SHP77 treated with DMSO at 0.1 percent for 48 hours (cell line): ENCODE results near the gene DPF3.
A peak's percentile ranks its signal among the peaks of the same experiment; 100 is the strongest.

Experiments
- DNase-seq: peaks from one replicate; lab custom pipeline; 2025; lab: John Stamatoyannopoulos, UW

Gene DPF3

GRCh38 chr14:72893636-72894322 is at the start of gene DPF3:
Gene DPF3, minus strand, starts transcription at chr14:72894101. Its CDS starts 13 bp downstream, at chr14:72894088.
- peak; percentile 90 for DNase-seq

GRCh38 chr14:72942934-72943333 is 49.0 kb upstream of the DPF3 start:
- DNase-seq, result no peak

GRCh38 chr14:72941286-72941985 is 47.5 kb upstream of the DPF3 start:
- no peak for DNase-seq

GRCh38 chr14:72939630-72940029 is 45.7 kb upstream of the DPF3 start:
- no peak for DNase-seq

GRCh38 chr14:72932893-72933292 is 39.0 kb upstream of the DPF3 start:
- DNase-seq, result no peak

- no peak for DNase-seq
Measured at GRCh38 chr14:72929316-72930080, 35.6 kb upstream of the DPF3 start.

GRCh38 chr14:72928872-72929271 is 35.0 kb upstream of the DPF3 start:
- no peak for DNase-seq

GRCh38 chr14:72926292-72927028 is 32.6 kb upstream of the DPF3 start, which contains the start of gene DCAF4:
Gene DCAF4, plus strand, starts transcription at chr14:72926464. Its CDS starts 11,515 bp downstream, at chr14:72937979.
- DNase-seq, result peak; percentile 95

- no peak for DNase-seq
Measured at GRCh38 chr14:72925815-72926291, 32.0 kb upstream of the DPF3 start.

GRCh38 chr14:72925171-72925759 is 31.4 kb upstream of the DPF3 start:
- no peak for DNase-seq

- DNase-seq, result peak; percentile 13
Measured at GRCh38 chr14:72924337-72924736, 30.4 kb upstream of the DPF3 start.

GRCh38 chr14:72921396-72921795 is 27.5 kb upstream of the DPF3 start:
- no peak for DNase-seq

GRCh38 chr14:72920008-72920407 is 26.1 kb upstream of the DPF3 start:
- no peak for DNase-seq

- DNase-seq, result no peak
Measured at GRCh38 chr14:72917094-72917802, 23.3 kb upstream of the DPF3 start.

- DNase-seq, result no peak
Measured at GRCh38 chr14:72916174-72916573, 22.3 kb upstream of the DPF3 start.

GRCh38 chr14:72913809-72914208 is 19.9 kb upstream of the DPF3 start:
- DNase-seq, result no peak

- DNase-seq, result no peak
Measured at GRCh38 chr14:72909163-72909562, 15.3 kb upstream of the DPF3 start.

- DNase-seq, result no peak
Measured at GRCh38 chr14:72907886-72908285, 14.0 kb upstream of the DPF3 start.

GRCh38 chr14:72906879-72907278 is 13.0 kb upstream of the DPF3 start:
- DNase-seq, result no peak

- no peak for DNase-seq
Measured at GRCh38 chr14:72906316-72906715, 12.4 kb upstream of the DPF3 start.
